Mucosa of stomach (tissue), 1 donor: Measurements from ENCODE around the gene PSMA1.

ENCODE experiments used
- H3K27me3 ChIP-seq: one replicate; pipeline ENCODE4 v1.7.0; 2013; ENCODE audit warnings: mild to moderate bottlenecking, low read length; ENCODE audit not compliant: control insufficient read depth, insufficient read depth
- H3K36me3 ChIP-seq: one replicate; pipeline ENCODE4 v1.7.0; 2013; ENCODE audit warnings: low read length; ENCODE audit not compliant: control insufficient read depth, insufficient read depth
- H3K4me1 ChIP-seq: one replicate; pipeline ENCODE4 v1.7.0; 2013; ENCODE audit warnings: mild to moderate bottlenecking, low read length; ENCODE audit not compliant: control insufficient read depth, insufficient read depth
- H3K4me3 ChIP-seq: one replicate; pipeline ENCODE4 v1.7.0; 2013; ENCODE audit warnings: low read length
- H3K9ac ChIP-seq: one replicate; pipeline ENCODE4 v1.7.0; 2013; ENCODE audit warnings: mild to moderate bottlenecking, low read length, moderate library complexity
- H3K9me3 ChIP-seq: one replicate; pipeline ENCODE4 v1.7.0; 2013; ENCODE audit warnings: mild to moderate bottlenecking, low read length, moderate library complexity; ENCODE audit not compliant: control insufficient read depth
- donor health status: Pancreatic carcinoma.

PSMA1 gene

DNA sequence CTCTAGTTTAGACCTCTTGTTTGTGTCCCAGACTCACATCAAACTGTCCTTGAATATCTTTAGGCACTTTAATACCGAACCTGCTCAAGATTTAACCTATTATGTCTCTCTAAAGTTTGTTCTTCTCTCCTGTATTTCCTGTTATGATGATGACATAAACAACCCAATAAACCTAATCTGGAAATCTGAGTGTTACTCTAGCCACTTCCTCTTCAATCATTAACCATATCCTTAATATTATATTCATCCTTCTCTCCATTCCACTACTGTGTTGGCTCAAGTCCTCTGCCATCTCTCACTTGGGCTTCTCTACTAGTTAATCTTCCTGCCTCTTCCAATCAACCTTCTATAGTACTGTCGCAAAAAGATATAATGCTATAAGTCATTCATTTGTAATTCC is 56.6 kb downstream of the PSMA1 start:
- Histone ChIP-seq H3K27me3 (no peaks in the 10 kb centered on the region), H3K36me3 (peaks cover 6% of the 10 kb centered on the region), H3K4me1 (no peaks in the 10 kb centered on the region), H3K9ac (no peak overlapping the region), H3K9me3 (no peaks in the 10 kb centered on the region), H3K4me3 (no peak overlapping the region)

- Histone ChIP-seq H3K4me1 (no peaks in the 10 kb centered on the region), H3K27me3 (no peaks in the 10 kb centered on the region), H3K9me3 (no peaks in the 10 kb centered on the region), H3K36me3 (peaks cover 6% of the 10 kb centered on the region), H3K9ac (no peak overlapping the region), H3K4me3 (no peak overlapping the region)
Measured at GRCh38 chr11:14460147-14460546, 60.0 kb downstream of the PSMA1 start.

GRCh38 chr11:14458377-14458776 is 61.8 kb downstream of the PSMA1 start:
- Histone ChIP-seq H3K9me3 (no peaks in the 10 kb centered on the region), H3K36me3 (no peaks in the 10 kb centered on the region), H3K9ac (no peak overlapping the region), H3K27me3 (no peaks in the 10 kb centered on the region), H3K4me3 (no peak overlapping the region), H3K4me1 (no peaks in the 10 kb centered on the region)

DNA sequence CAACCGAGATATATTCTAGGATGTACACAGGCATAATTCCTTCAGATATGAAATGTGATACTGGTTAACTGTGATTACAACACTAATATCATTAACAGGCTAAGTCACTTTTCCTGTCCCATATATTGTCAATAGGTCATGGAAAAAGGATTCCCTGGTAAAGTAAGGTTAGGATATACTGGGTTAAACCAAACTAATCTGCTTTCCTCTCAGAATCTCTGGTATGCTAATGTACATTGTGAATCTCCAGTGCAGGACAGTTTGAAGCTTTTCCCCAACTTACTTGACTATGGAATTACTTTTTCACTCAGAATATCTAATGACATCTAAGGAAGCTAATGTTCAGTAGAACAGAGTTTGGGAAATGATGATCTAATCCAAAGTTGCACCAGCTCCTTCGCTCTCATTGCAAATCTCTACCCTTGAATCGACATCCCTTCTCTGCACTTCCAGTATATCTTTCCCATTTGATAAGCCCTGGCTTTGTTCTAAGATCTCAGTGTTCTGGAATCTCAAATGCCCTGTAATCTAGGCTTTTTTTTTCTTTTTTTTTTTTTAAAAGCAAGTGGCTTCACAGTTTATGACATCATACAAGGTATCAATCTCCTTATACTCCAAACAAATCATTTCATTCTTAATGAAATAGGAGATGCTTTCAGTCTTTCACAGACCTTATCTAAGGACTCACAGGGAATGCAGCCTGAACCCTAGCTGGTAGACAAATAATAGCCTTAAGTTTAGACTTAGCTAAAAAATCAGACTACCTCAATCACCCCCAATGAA is 64.3 kb downstream of the PSMA1 start:
- H3K9ac ChIP-seq, result no peak overlapping the region
- H3K4me1 ChIP-seq, result no peaks in the 10 kb centered on the region
- H3K9me3 ChIP-seq, result no peaks in the 10 kb centered on the region
- H3K27me3 ChIP-seq, result no peaks in the 10 kb centered on the region
- no peaks in the 10 kb centered on the region for H3K36me3 ChIP-seq
- no peak overlapping the region for H3K4me3 ChIP-seq
